Measurements from ENCODE around the gene PROSER1.

PROSER1 gene

GRCh38 chr13:39037410-39037879 is 444 bp downstream of the PROSER1 start:
- TF ChIP-seq POLR2AphosphoS5 (IDR thresholded peaks at IDR 0.05; ENCODE audit: low read depth, low read length), result no peak
- TF ChIP-seq FOXP2 (optimal IDR thresholded peaks at IDR 0.05; ENCODE audit: borderline replicate concordance, extremely low read depth, extremely low read length, insufficient read depth), result no peak
- no peak for TF ChIP-seq SIN3A (IDR thresholded peaks at IDR 0.05; ENCODE audit: borderline replicate concordance, insufficient read depth, low read length)
- no peak for TF ChIP-seq REST (IDR thresholded peaks at IDR 0.05; ENCODE audit: insufficient read depth in 1 of 2, low read depth in 2 of 2, low read length in 2 of 2)
- no peak for TF ChIP-seq TAF1 (IDR thresholded peaks at IDR 0.05; ENCODE audit: borderline replicate concordance, insufficient read depth, low read length)

- TF ChIP-seq SIN3A (IDR thresholded peaks at IDR 0.05; ENCODE audit: borderline replicate concordance, insufficient read depth, low read length) (0 out of 2 replicates have a peak, but pooled peaks have one; percentile 15), REST (IDR thresholded peaks at IDR 0.05; ENCODE audit: insufficient read depth in 1 of 2, low read depth in 2 of 2, low read length in 2 of 2) (no peak), TAF1 (IDR thresholded peaks at IDR 0.05; ENCODE audit: borderline replicate concordance, insufficient read depth, low read length) (no peak), FOXP2 (optimal IDR thresholded peaks at IDR 0.05; ENCODE audit: borderline replicate concordance, extremely low read depth, extremely low read length, insufficient read depth) (no peak), POLR2AphosphoS5 (IDR thresholded peaks at IDR 0.05; ENCODE audit: low read depth, low read length) (no peak)
These were observed 1.7 kb downstream of the PROSER1 start for GRCh38 chr13:39036212-39036611.

- TF ChIP-seq FOXP2 (optimal IDR thresholded peaks at IDR 0.05; ENCODE audit: borderline replicate concordance, extremely low read depth, extremely low read length, insufficient read depth), result no peak
- TF ChIP-seq TAF1 (IDR thresholded peaks at IDR 0.05; ENCODE audit: borderline replicate concordance, insufficient read depth, low read length), result no peak
- no peak for TF ChIP-seq REST (IDR thresholded peaks at IDR 0.05; ENCODE audit: insufficient read depth in 1 of 2, low read depth in 2 of 2, low read length in 2 of 2)
- TF ChIP-seq SIN3A (IDR thresholded peaks at IDR 0.05; ENCODE audit: borderline replicate concordance, insufficient read depth, low read length), result no peak
- TF ChIP-seq POLR2AphosphoS5 (IDR thresholded peaks at IDR 0.05; ENCODE audit: low read depth, low read length), result no peak
These were observed 2.1 kb downstream of the PROSER1 start for GRCh38 chr13:39035799-39036198.

- no peak for TF ChIP-seq REST (IDR thresholded peaks at IDR 0.05; ENCODE audit: insufficient read depth in 1 of 2, low read depth in 2 of 2, low read length in 2 of 2)
These were observed 2.7 kb downstream of the PROSER1 start for GRCh38 chr13:39035204-39035603.

GRCh38 chr13:39034085-39034484 is 3.8 kb downstream of the PROSER1 start:
- no peak for TF ChIP-seq REST (IDR thresholded peaks at IDR 0.05; ENCODE audit: insufficient read depth in 1 of 2, low read depth in 2 of 2, low read length in 2 of 2)
- TF ChIP-seq TAF1 (IDR thresholded peaks at IDR 0.05; ENCODE audit: borderline replicate concordance, insufficient read depth, low read length), result no peak
- TF ChIP-seq FOXP2 (optimal IDR thresholded peaks at IDR 0.05; ENCODE audit: borderline replicate concordance, extremely low read depth, extremely low read length, insufficient read depth), result no peak
- no peak for TF ChIP-seq POLR2AphosphoS5 (IDR thresholded peaks at IDR 0.05; ENCODE audit: low read depth, low read length)
- TF ChIP-seq SIN3A (IDR thresholded peaks at IDR 0.05; ENCODE audit: borderline replicate concordance, insufficient read depth, low read length), result no peak
